ENCODE measurements around the gene TBX10.

Gene TBX10

DNA sequence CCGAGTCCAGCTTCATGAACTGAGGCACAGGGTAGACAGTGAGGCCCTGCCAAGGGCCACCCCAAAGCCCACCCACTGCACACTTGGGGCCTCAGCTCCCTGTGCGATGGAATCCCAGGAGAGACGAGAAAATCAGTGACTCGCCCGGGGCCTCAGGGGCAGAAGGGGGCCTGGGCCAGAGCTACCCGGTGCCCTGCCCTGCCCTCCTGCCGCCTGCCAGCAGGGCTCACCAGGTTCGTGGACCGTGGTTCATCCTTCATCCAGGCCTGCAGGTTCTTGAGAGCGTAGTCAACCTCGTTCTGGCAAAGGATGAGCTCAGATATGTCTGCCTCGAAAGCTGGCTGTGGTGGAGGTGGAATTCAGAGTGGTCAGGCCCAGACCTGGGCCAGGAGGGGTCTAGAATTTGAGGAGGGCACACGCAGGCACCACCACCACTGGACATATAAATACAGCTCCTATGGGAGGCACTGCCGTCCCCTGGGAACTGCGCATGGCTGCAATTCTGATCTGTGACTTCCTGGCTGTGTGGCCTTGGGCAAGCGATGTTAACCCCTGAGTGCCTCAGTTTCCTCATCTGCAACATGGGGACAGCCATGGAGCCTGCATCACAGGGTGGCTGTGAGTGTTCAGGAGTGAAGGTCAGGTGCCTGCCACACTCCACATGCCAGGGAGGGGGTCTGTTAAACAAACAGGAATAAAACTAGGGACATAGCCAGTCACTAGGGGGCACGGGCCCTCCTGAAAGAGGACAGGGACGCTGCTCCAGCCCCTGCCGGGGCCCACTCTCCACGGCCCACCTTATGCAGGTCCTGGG, 27.3 kb upstream of the TBX10 start:
- H3K27ac ChIP-seq (replicated peaks; ENCODE audit: low read length), result no peak overlapping the region
- H2AK5ac ChIP-seq (ENCODE audit: low read depth, low read length), result peak overlapping the region; percentile 91
- H3K27me3 ChIP-seq (ENCODE audit: control insufficient read depth in 3 of 3, insufficient read depth in 3 of 3, low read depth in 1 of 3, low read length in 3 of 3), result peaks cover 0 to 12% (median 0%) of the 10 kb centered on the region in 3 experiments
- H2AFZ ChIP-seq (ENCODE audit: low read length), result no peak overlapping the region
- no peak overlapping the region for H3K9ac ChIP-seq (ENCODE audit: low read depth, low read length, poor library complexity)
- no peak overlapping the region for H3K4me2 ChIP-seq (ENCODE audit: insufficient read depth, low read length, poor library complexity, severe bottlenecking)
- H3K18ac ChIP-seq (ENCODE audit: low read length), result peak overlapping the region; percentile 41
- H3K36me3 ChIP-seq (replicated peaks in 1 of 2; ENCODE audit: control insufficient read depth in 2 of 2, insufficient read depth in 2 of 2, low read length in 2 of 2), result peaks cover 0 to 2% of the 10 kb centered on the region in 2 donors
- no peak for DNase-seq (ENCODE audit: low spot score)
- H3K4ac ChIP-seq (ENCODE audit: low read length), result no peak overlapping the region
- WGBS, 2 donors (ENCODE audit: extremely low coverage in 2 of 2, insufficient read length in 2 of 2, insufficient replicate concordance in 1 of 2), result no CpG with 5 or more reads among the region's 20 CpGs
- peak overlapping the region; percentile 56 for H3K14ac ChIP-seq (ENCODE audit: low read length)
- H4K91ac ChIP-seq (ENCODE audit: low read depth, low read length, poor library complexity), result no peak overlapping the region
- no peaks in the 10 kb centered on the region for H3K9me3 ChIP-seq (replicated peaks in 1 of 2; ENCODE audit: control insufficient read depth in 2 of 2, insufficient read depth in 1 of 2, low read depth in 1 of 2, low read length in 2 of 2)
- H2BK5ac ChIP-seq (ENCODE audit: low read length), result no peak overlapping the region
- H2BK12ac ChIP-seq (ENCODE audit: low read length), result no peak overlapping the region
- peak overlapping the region; percentile 52 for H4K8ac ChIP-seq (ENCODE audit: low read depth, low read length)
- no peak overlapping the region for H2BK120ac ChIP-seq (ENCODE audit: low read depth, low read length)
- no peaks in the 10 kb centered on the region for H3K79me1 ChIP-seq (ENCODE audit: low read depth, low read length)
- no peak overlapping the region for H3K4me3 ChIP-seq (ENCODE audit: low read length in 2 of 2)
- peak overlapping the region; percentile 67 for H2BK15ac ChIP-seq (ENCODE audit: low read length)
- H3K23ac ChIP-seq (ENCODE audit: low read depth, low read length, poor library complexity), result peak overlapping the region; percentile 67
- peaks cover 0 to 1% of the 10 kb centered on the region in 2 donors for H3K4me1 ChIP-seq (ENCODE audit: control insufficient read depth in 2 of 2, insufficient read depth in 1 of 2, low read depth in 1 of 2, low read length in 2 of 2)

- Histone ChIP-seq H3K9me3 (replicated peaks in 1 of 2; ENCODE audit: control insufficient read depth in 2 of 2, insufficient read depth in 1 of 2, low read depth in 1 of 2, low read length in 2 of 2) (no peaks in the 10 kb centered on the region), H3K4me1 (ENCODE audit: control insufficient read depth in 2 of 2, insufficient read depth in 1 of 2, low read depth in 1 of 2, low read length in 2 of 2) (peaks cover 0 to 1% of the 10 kb centered on the region in 2 donors), H3K36me3 (replicated peaks in 1 of 2; ENCODE audit: control insufficient read depth in 2 of 2, insufficient read depth in 2 of 2, low read length in 2 of 2) (peaks cover 0 to 2% of the 10 kb centered on the region in 2 donors), H3K4ac (ENCODE audit: low read length) (no peak overlapping the region), H2AK5ac (ENCODE audit: low read depth, low read length) (peak overlapping the region; percentile 91), H2BK15ac (ENCODE audit: low read length) (peak overlapping the region; percentile 83), H3K27ac (replicated peaks; ENCODE audit: low read length) (no peak overlapping the region), H3K27me3 (ENCODE audit: control insufficient read depth in 3 of 3, insufficient read depth in 3 of 3, low read depth in 1 of 3, low read length in 3 of 3) (peaks cover 0 to 14% (median 0%) of the 10 kb centered on the region in 3 experiments), H2BK120ac (ENCODE audit: low read depth, low read length) (no peak overlapping the region), H3K23ac (ENCODE audit: low read depth, low read length, poor library complexity) (no peak overlapping the region), H3K9ac (ENCODE audit: low read depth, low read length, poor library complexity) (no peak overlapping the region), H2BK5ac (ENCODE audit: low read length) (no peak overlapping the region), H3K79me1 (ENCODE audit: low read depth, low read length) (no peaks in the 10 kb centered on the region), H3K4me3 (ENCODE audit: low read length in 2 of 2) (no peak overlapping the region), H3K4me2 (ENCODE audit: insufficient read depth, low read length, poor library complexity, severe bottlenecking) (no peak overlapping the region), H2AFZ (ENCODE audit: low read length) (no peak overlapping the region), H3K18ac (ENCODE audit: low read length) (peak overlapping the region; percentile 38), H4K8ac (ENCODE audit: low read depth, low read length) (no peak overlapping the region), H4K91ac (ENCODE audit: low read depth, low read length, poor library complexity) (no peak overlapping the region), H3K14ac (ENCODE audit: low read length) (peak overlapping the region; percentile 1), H2BK12ac (ENCODE audit: low read length) (no peak overlapping the region)
- no CpG with 5 or more reads among the region's 11 CpGs for WGBS, 2 donors (ENCODE audit: extremely low coverage in 2 of 2, insufficient read length in 2 of 2, insufficient replicate concordance in 1 of 2)
- no peak for DNase-seq (ENCODE audit: low spot score)
Observed at GRCh38 chr11:67666303-67666645, 26.7 kb upstream of the TBX10 start.

- Histone ChIP-seq H3K9ac (ENCODE audit: low read depth, low read length, poor library complexity) (no peak overlapping the region), H4K8ac (ENCODE audit: low read depth, low read length) (no peak overlapping the region), H3K27ac (replicated peaks; ENCODE audit: low read length) (no peak overlapping the region), H3K4me2 (ENCODE audit: insufficient read depth, low read length, poor library complexity, severe bottlenecking) (no peak overlapping the region), H2BK15ac (ENCODE audit: low read length) (peak overlapping the region; percentile 83), H3K14ac (ENCODE audit: low read length) (peak overlapping the region; percentile 1), H2BK120ac (ENCODE audit: low read depth, low read length) (no peak overlapping the region), H3K27me3 (ENCODE audit: control insufficient read depth in 3 of 3, insufficient read depth in 3 of 3, low read depth in 1 of 3, low read length in 3 of 3) (peaks cover 0 to 14% (median 0%) of the 10 kb centered on the region in 3 experiments), H3K4me1 (ENCODE audit: control insufficient read depth in 2 of 2, insufficient read depth in 1 of 2, low read depth in 1 of 2, low read length in 2 of 2) (peaks cover 0 to 1% of the 10 kb centered on the region in 2 donors), H4K91ac (ENCODE audit: low read depth, low read length, poor library complexity) (no peak overlapping the region), H2BK5ac (ENCODE audit: low read length) (no peak overlapping the region), H3K36me3 (replicated peaks in 1 of 2; ENCODE audit: control insufficient read depth in 2 of 2, insufficient read depth in 2 of 2, low read length in 2 of 2) (peaks cover 0 to 2% of the 10 kb centered on the region in 2 donors), H3K9me3 (replicated peaks in 1 of 2; ENCODE audit: control insufficient read depth in 2 of 2, insufficient read depth in 1 of 2, low read depth in 1 of 2, low read length in 2 of 2) (no peaks in the 10 kb centered on the region), H2BK12ac (ENCODE audit: low read length) (peak overlapping the region; percentile 58), H2AK5ac (ENCODE audit: low read depth, low read length) (peak overlapping the region; percentile 84), H3K4ac (ENCODE audit: low read length) (no peak overlapping the region), H3K23ac (ENCODE audit: low read depth, low read length, poor library complexity) (peak overlapping the region; percentile 12), H3K79me1 (ENCODE audit: low read depth, low read length) (no peaks in the 10 kb centered on the region), H2AFZ (ENCODE audit: low read length) (no peak overlapping the region), H3K18ac (ENCODE audit: low read length) (peak overlapping the region; percentile 71), H3K4me3 (ENCODE audit: low read length in 2 of 2) (no peak overlapping the region)
- WGBS, 2 donors (ENCODE audit: extremely low coverage in 2 of 2, insufficient read length in 2 of 2, insufficient replicate concordance in 1 of 2), result no CpG with 5 or more reads among the region's 24 CpGs
- no peak for DNase-seq (ENCODE audit: low spot score)
Observed at GRCh38 chr11:67665541-67666302, 26.2 kb upstream of the TBX10 start.

Measured in neuronal stem cell (in vitro differentiated cells).